ENCODE measurements around the gene DBN1. TPM values are rescaled to one million over a fixed set of nuclear protein-coding genes. Genes with fewer than 3 reads are reported as not detected.

DBN1 gene
- total RNA-seq, 2 experiments from 2014 or later = 101 to 105 TPM

DNA sequence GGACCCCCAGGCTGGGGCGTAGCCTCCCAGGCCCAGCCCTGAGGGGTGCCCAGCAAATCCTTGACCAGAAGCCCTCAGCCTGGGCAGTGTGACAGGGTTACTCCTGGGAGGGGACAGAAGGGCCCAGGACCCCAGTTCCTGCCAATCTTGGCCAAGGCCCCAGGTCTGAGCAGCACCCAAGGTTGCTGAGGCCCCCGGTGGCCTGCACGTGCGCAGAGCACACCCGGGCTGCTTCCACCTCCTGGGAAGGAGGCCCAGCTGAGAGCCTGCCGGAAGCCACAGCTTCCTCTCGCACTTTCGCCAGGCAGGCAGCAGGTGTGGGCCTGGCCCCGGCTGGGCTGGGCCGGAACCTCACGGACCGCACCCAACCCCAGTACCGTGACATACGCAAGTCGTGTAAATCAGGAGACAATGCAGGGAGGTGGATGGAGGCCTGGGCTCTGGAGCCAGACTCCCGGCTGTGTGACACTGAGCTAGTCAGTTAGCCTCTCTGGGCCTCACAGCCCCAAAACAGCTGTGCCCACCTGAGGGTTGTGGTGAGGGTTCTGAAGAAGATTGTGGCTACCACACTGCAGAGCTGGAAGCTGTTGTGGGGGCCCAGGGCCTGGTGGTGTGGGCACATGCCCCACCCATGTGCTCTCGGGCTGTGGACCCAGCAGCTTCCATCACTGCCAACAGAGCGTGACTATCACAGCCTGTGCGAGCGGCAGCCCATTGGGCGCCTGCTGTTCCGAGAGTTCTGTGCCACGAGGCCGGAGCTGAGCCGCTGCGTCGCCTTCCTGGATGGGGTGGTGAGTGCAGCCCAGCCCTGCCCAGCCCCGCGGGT is 41.9 kb downstream of the DBN1 start:
- Mint-ChIP-seq H3K36me3 (ENCODE audit: low read depth) (peaks cover 83% of the 10 kb centered on the region), H3K4me1 (ENCODE audit: low read depth) (peaks cover 57% of the 10 kb centered on the region), H3K4me3 (peak overlapping the region; percentile 97), H3K27me3 (no peaks in the 10 kb centered on the region), H3K27ac (peak overlapping the region; percentile 98), H3K9me3 (no peaks in the 10 kb centered on the region)
- CTCF ChIA-PET = interaction anchor here (0.7 to 7.0 kb wide), 17 partner anchors 10 to 122 kb away, joined by 3 to 71 read pairs (median 5); partner anchors contain the start of genes F12, LMAN2 and PRR7
- POLR2A ChIA-PET = interaction anchor here (0.7 to 15.2 kb wide), 13 partner anchors 9 to 123 kb away, joined by 3 to 606 read pairs (median 6); partner anchors contain the start of gene PRR7
- DNase-seq (peak; percentile 92), ATAC-seq (peak; percentile 37)
- intact Hi-C loops (cut with micrococcal nuclease) = no loop called here
- TF ChIP-seq, protein P1, sequence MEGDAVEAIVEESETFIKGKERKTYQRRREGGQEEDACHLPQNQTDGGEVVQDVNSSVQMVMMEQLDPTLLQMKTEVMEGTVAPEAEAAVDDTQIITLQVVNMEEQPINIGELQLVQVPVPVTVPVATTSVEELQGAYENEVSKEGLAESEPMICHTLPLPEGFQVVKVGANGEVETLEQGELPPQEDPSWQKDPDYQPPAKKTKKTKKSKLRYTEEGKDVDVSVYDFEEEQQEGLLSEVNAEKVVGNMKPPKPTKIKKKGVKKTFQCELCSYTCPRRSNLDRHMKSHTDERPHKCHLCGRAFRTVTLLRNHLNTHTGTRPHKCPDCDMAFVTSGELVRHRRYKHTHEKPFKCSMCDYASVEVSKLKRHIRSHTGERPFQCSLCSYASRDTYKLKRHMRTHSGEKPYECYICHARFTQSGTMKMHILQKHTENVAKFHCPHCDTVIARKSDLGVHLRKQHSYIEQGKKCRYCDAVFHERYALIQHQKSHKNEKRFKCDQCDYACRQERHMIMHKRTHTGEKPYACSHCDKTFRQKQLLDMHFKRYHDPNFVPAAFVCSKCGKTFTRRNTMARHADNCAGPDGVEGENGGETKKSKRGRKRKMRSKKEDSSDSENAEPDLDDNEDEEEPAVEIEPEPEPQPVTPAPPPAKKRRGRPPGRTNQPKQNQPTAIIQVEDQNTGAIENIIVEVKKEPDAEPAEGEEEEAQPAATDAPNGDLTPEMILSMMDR (IDR thresholded peaks at IDR 0.05) = no peak

DNA sequence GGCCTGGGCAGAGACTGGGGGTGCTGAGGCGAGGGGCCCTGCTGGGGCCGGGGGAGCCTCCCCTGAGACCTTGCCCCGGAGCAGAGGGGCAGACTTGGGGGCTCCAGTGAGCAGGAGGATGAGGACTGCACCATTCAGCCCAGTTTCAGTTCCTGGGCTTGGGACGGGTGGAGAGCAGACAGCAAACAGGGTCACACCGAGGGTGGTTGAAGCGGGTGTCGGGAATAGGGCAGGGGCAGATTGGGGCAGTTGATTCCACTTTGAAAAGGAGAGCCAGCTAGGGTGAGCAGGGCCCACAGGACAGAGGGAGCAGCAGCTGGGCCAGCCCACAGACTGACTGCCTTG is 42.5 kb downstream of the DBN1 start:
- intact Hi-C loops (cut with micrococcal nuclease) = no loop called here
- peaks cover 57% of the 10 kb centered on the region for H3K4me1 Mint-ChIP-seq (ENCODE audit: low read depth)
- no peak for DNase-seq

DNA sequence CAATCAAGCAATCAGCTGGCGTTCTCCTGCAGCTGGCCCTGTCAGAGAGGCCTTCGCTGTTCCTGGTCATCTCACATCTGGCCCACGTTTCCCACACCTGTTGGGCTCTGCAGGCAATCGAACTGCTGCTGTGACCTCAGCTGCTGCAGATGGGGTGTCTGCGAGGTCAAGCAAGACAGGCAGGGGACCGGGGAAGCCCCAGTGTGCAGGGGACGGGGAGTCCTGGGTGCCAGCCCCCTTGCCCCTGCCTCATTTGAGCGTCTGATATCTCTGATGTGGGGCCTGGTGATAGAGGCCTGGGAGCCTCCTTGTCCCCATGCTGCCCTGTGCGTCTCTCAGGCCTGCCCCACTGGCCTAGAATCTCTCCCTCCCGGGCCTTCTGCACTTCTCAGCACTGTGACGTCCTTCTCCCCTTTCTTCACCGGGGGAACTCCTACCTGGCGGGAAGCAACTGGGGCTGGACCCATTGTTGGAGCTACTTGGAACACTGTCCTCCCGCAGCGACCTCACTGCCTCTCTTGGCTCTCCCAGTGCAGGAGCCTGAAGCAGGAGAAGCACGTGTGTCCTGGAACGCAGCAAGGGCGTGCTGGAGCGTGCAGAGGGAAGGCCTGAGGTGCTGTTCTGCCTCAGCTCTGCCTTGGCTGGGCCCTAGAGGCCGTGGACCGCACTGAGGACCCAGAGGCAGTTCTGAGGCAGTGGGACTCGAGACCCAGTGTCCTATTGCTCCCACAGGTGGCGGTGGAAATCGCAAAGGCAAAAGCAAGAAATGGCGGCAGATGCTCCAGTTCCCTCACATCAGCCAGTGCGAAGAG is 43.1 kb downstream of the DBN1 start:
- Mint-ChIP-seq H3K36me3 (ENCODE audit: low read depth) (peaks cover 75% of the 10 kb centered on the region), H3K4me1 (ENCODE audit: low read depth) (peaks cover 59% of the 10 kb centered on the region), H3K27ac (peak overlapping the region; percentile 98), H3K9me3 (no peaks in the 10 kb centered on the region), H3K4me3 (peak overlapping the region; percentile 97), H3K27me3 (no peaks in the 10 kb centered on the region)
- ChIA-PET CTCF (interaction anchor here (1.9 to 10.5 kb wide), 8 partner anchors 15 to 121 kb away, joined by 7 to 159 read pairs (median 34); partner anchors contain the start of genes F12 and PFN3), POLR2A (interaction anchor here (0.8 to 15.2 kb wide), 7 partner anchors 15 to 122 kb away, joined by 3 to 606 read pairs (median 8); partner anchors contain the start of gene PRR7)
- ATAC-seq = no peak
- no peak for DNase-seq
- TF ChIP-seq, protein P1 (IDR thresholded peaks at IDR 0.05) = no peak
- intact Hi-C loops (cut with micrococcal nuclease) = no loop called here

More for the DNA sequence above, 42.5 kb downstream of the DBN1 start:
- H3K36me3 Mint-ChIP-seq (ENCODE audit: low read depth) = peaks cover 80% of the 10 kb centered on the region
- H3K27ac Mint-ChIP-seq = peak overlapping the region; percentile 98
- TF ChIP-seq, protein P1 (IDR thresholded peaks at IDR 0.05) = no peak
- H3K27me3 Mint-ChIP-seq = no peaks in the 10 kb centered on the region
- no peaks in the 10 kb centered on the region for H3K9me3 Mint-ChIP-seq
- ChIA-PET POLR2A (interaction anchor here (1.2 to 15.2 kb wide), 8 partner anchors 9 to 122 kb away, joined by 5 to 606 read pairs (median 12); partner anchors contain the start of gene PRR7), CTCF (interaction anchor here (0.8 to 7.0 kb wide), 13 partner anchors 15 to 121 kb away, joined by 3 to 71 read pairs (median 8); partner anchors contain the start of genes F12 and PRR7)
- no peak for ATAC-seq
- peak overlapping the region; percentile 97 for H3K4me3 Mint-ChIP-seq

DNA sequence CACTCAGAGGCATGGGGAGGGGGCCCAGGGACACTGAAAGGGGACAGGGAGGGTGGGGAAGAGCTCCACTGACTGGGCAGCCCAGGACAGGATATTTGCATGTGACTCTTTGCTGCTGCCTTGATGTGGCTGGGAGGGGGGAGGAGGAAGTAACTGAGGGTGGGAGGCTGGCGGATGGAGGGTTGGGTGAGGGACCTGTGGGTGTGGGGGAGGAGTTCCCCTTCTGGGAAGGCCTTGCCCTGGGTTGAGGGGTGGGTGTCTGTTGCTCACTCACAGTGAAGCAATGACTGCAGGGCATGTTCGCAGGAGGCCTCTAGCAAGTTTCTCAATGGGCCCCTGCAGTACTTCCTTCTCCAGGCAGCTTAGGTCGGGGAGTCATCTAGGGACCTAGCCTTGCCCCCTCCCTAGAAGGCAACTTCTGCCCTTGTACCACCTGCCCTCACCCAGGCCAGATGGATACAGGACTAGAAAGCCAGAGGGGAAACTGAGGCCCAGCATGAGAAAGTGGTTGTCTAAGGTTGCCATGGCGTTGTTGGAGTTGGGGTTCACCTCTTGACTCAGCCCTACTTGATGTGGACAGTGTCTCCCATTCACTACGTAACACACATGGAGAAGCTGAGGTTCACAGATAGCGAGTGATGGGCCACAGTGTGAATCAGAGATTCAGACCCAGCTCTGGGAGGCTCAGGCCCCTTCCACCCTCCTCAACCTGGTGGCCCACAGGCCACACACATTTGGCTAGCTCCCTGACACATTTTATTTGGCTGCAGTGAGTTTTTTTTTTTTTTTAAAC is 44.0 kb downstream of the DBN1 start:
- ChIA-PET CTCF (interaction anchor here (1.1 to 10.5 kb wide), 9 partner anchors 16 to 120 kb away, joined by 3 to 159 read pairs (median 11); partner anchors contain the start of genes F12 and PFN3), POLR2A (interaction anchor here (0.6 to 15.2 kb wide), 14 partner anchors 14 to 117 kb away, joined by 3 to 606 read pairs (median 4); partner anchors contain the start of genes LMAN2 and PRR7)
- H3K9me3 Mint-ChIP-seq = no peaks in the 10 kb centered on the region
- H3K27me3 Mint-ChIP-seq = no peaks in the 10 kb centered on the region
- ATAC-seq (peak; percentile 42), DNase-seq (peak; percentile 96)
- intact Hi-C loops (cut with micrococcal nuclease) = no loop called here
- H3K36me3 Mint-ChIP-seq (ENCODE audit: low read depth) = peaks cover 68% of the 10 kb centered on the region
- H3K27ac Mint-ChIP-seq = peak overlapping the region; percentile 98
- H3K4me3 Mint-ChIP-seq = peak overlapping the region; percentile 97
- peaks cover 59% of the 10 kb centered on the region for H3K4me1 Mint-ChIP-seq (ENCODE audit: low read depth)
- TF ChIP-seq, protein P1 (IDR thresholded peaks at IDR 0.05) = no peak

Measured in activated CD8-positive, alpha-beta T cell treated with anti-CD3 and anti-CD28 coated beads for 36 hours (primary cell).